Activated naive CD8-positive, alpha-beta T cell treated with anti-CD3 and anti-CD28 coated beads, Interleukin-2, amount 50 U/mL, for 24 hours (primary cell): ENCODE data around the gene C18orf54.

Experiments used
- ATAC-seq: fragments of 150-1000 bp; cut with Tn5 transposase; one replicate; pipeline ENCODE4 v1.10.0; 2021
- DNase-seq: peaks from one replicate; pipeline ENCODE4 v3.0.0; 2021
- H3K27ac Mint-ChIP-seq: one replicate; pipeline ENCODE4 v1.8.0; 2021; ENCODE audit warnings: mild to moderate bottlenecking, mixed read lengths
- H3K27me3 Mint-ChIP-seq: one replicate; pipeline ENCODE4 v1.8.0; 2021; ENCODE audit warnings: mixed read lengths
- H3K36me3 Mint-ChIP-seq: one replicate; pipeline ENCODE4 v1.8.0; 2021; ENCODE audit warnings: low read depth, mixed read lengths
- H3K4me1 Mint-ChIP-seq: one replicate; pipeline ENCODE4 v1.8.0; 2021; ENCODE audit warnings: mixed read lengths
- H3K4me3 Mint-ChIP-seq: one replicate; pipeline ENCODE4 v1.8.0; 2021; ENCODE audit warnings: mild to moderate bottlenecking, moderate library complexity, mixed read lengths
- H3K9me3 Mint-ChIP-seq: one replicate; pipeline ENCODE4 v1.8.0; 2021; ENCODE audit warnings: mixed read lengths

Gene C18orf54

DNA sequence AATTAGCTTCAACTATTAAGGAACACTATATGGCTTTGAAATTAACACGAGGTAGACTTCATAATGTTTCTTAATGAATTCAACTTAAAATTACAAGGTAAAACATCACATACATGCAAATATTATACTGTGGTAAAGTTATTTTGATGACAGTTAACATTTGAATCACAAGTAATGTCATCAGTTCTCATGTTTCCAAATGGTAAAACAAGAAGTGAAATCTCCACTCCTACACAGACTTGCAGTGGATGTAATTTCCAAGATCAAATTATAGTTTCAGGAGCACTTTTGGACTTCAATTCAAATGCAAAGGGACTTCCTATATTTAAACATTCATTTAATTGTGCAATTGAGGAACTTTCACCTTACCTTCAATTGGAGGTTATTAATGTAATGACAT, 39.1 kb downstream of the C18orf54 start:
- Mint-ChIP-seq H3K27me3 (peaks cover 2% of the 10 kb centered on the region), H3K4me1 (no peaks in the 10 kb centered on the region), H3K9me3 (no peaks in the 10 kb centered on the region), H3K27ac (no peak overlapping the region), H3K4me3 (no peak overlapping the region), H3K36me3 (no peaks in the 10 kb centered on the region)
- ATAC-seq, result no peak
- no peak for DNase-seq

- H3K36me3 Mint-ChIP-seq, result no peaks in the 10 kb centered on the region
- peaks cover 19% of the 10 kb centered on the region for H3K27me3 Mint-ChIP-seq
- ATAC-seq (no peak), DNase-seq (no peak)
- no peaks in the 10 kb centered on the region for H3K4me1 Mint-ChIP-seq
- no peak overlapping the region for H3K27ac Mint-ChIP-seq
- H3K9me3 Mint-ChIP-seq, result no peaks in the 10 kb centered on the region
- H3K4me3 Mint-ChIP-seq, result no peak overlapping the region
Measured at GRCh38 chr18:54405290-54405689, 47.6 kb downstream of the C18orf54 start.

DNA sequence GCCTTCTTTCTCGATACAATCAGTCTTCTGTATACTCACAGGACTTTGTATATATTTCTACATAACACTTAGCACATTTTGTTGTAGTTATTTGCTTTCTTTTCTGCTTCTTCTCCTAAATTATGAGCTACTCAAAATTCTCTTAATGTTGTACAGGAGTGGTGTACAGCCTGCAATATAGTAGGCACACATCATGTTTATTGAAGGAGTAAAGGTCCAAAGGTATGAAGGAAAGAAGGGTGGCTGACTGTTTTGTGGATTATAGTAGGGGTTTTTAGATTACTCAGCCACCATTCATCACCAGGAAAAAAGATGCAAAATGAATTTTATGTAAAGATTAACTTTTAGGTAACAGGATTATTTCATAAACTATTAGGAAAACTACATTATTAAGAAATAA, 54.1 kb downstream of the C18orf54 start:
- no peaks in the 10 kb centered on the region for H3K9me3 Mint-ChIP-seq
- H3K27me3 Mint-ChIP-seq, result peaks cover 20% of the 10 kb centered on the region

DNA sequence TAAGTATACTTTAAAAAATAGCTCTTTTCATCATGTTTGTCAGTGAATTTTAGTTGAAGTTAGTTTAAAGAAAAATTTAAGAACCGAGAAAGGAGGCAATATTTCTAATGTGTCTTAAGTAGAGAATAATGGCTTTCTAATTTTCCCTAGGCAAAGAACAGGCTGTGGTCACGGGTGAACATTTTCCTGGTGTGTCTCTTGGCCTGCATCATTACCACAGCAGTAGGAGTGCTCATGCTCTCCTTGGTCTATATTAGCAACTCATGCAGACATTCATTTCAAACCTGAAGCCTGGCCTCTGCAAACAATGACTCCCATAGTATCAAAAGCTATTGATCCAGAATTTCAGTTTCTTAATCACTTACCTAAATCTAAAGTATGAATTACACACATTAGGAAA, 57.4 kb downstream of the C18orf54 start:
- H3K9me3 Mint-ChIP-seq, result no peaks in the 10 kb centered on the region
- no peaks in the 10 kb centered on the region for H3K36me3 Mint-ChIP-seq
- no peak for DNase-seq

More for the DNA sequence above, 54.1 kb downstream of the C18orf54 start:
- Mint-ChIP-seq H3K27ac (no peak overlapping the region), H3K36me3 (no peaks in the 10 kb centered on the region), H3K4me1 (no peaks in the 10 kb centered on the region), H3K4me3 (no peak overlapping the region)
- ATAC-seq, result no peak
- DNase-seq, result no peak

GRCh38 chr18:54416436-54416835, 58.7 kb downstream of the C18orf54 start:
- Mint-ChIP-seq H3K27me3 (peaks cover 8% of the 10 kb centered on the region), H3K36me3 (no peaks in the 10 kb centered on the region), H3K4me3 (no peak overlapping the region), H3K27ac (no peak overlapping the region), H3K9me3 (no peaks in the 10 kb centered on the region), H3K4me1 (no peaks in the 10 kb centered on the region)
- DNase-seq (no peak), ATAC-seq (no peak)

More for the DNA sequence above, 57.4 kb downstream of the C18orf54 start:
- peaks cover 13% of the 10 kb centered on the region for H3K27me3 Mint-ChIP-seq
- H3K4me1 Mint-ChIP-seq, result no peaks in the 10 kb centered on the region
- H3K27ac Mint-ChIP-seq, result no peak overlapping the region
- ATAC-seq, result no peak
- no peak overlapping the region for H3K4me3 Mint-ChIP-seq

DNA sequence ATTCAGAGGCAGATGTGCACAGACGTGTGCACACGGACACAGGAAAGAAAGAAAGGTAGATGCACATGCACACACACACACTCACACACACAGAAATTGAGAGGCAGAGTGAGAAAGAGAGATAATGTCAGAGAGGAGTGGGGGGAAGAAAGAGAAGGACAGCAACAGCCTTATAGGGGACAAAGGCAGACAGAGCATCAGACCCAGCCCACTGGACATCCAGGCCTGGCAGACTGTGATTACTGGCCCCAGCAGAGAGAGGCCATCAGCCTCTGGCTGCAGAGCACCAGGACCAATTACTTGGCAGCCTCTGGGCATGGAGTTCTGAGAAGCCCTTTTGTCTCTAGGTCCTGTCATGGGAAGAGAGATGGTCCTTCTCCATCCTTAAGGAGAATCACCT, 66.1 kb downstream of the C18orf54 start:
- Mint-ChIP-seq H3K4me1 (no peaks in the 10 kb centered on the region), H3K4me3 (no peak overlapping the region), H3K9me3 (no peaks in the 10 kb centered on the region), H3K27me3 (peaks cover 11% of the 10 kb centered on the region), H3K36me3 (no peaks in the 10 kb centered on the region), H3K27ac (no peak overlapping the region)
- DNase-seq (no peak), ATAC-seq (no peak)

DNA sequence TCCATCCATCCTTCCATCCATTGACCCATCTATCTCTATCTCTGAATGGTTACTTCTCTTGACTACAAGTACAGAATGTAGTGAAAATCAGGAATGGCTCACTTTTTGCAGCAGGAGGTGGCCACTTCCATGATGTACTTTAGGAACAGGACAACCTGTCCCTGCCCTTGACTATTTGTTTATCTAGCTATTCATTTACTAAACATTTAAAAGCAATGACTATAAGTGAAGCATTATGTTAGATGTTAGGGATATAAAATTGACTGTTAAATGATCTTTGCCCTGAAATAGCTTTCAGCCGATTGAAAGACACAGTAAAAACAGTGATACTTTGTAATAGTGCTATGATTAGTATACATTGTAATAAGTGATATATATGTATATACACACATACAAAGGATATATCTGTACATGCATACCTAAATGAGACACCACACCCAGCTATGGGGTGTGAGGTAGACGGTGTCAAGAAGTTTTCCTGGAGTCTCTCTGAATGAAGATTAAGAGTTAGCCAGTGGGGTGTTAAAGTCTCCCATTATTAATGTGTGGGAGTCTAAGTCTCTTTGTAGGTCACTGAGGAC, 68.5 kb downstream of the C18orf54 start:
- Mint-ChIP-seq H3K4me1 (no peaks in the 10 kb centered on the region), H3K9me3 (no peaks in the 10 kb centered on the region), H3K27ac (no peak overlapping the region), H3K4me3 (no peak overlapping the region), H3K36me3 (no peaks in the 10 kb centered on the region), H3K27me3 (peaks cover 14% of the 10 kb centered on the region)
- DNase-seq (no peak), ATAC-seq (no peak)
